HG02943 (cell line): ENCODE data around the gene CAPN8.

Experiments used
- ATAC-seq: cut with Tn5 transposase; IDR thresholded peaks from one replicate; pipeline ENCODE4 v1.9.1; 2021; ENCODE audit warnings: mild to moderate bottlenecking, low read depth, moderate library complexity; ENCODE audit not compliant: unreplicated experiment

The CAPN8 gene

DNA sequence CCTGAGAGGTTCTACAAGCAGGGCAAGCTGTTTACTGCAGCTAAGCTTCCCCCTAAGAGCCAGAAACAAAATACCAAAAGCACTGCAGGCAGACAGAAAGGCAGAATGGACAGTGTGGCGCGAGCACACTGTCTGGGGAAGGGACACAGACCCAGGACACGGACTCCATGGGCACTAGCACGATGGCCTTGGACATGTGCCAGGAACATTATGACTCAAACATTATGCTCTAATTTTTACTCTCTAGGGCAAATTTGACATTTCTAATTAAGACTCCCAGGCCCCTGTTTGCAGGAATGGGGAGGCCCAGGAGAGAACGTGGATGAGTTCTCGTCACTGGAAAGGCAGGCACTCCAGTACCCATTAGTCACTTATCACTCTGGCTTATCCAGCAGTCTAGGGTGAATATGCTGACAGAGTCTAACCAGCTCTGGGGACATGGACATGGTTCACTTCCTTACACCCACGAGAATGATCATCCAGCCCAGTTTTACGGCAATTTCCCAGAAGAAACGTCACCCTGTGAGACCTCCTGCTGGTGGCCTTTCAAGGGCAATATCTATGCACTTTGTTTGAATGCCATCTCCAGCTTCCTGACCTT is 45.1 kb downstream of the CAPN8 start:
- ATAC-seq: no peak

DNA sequence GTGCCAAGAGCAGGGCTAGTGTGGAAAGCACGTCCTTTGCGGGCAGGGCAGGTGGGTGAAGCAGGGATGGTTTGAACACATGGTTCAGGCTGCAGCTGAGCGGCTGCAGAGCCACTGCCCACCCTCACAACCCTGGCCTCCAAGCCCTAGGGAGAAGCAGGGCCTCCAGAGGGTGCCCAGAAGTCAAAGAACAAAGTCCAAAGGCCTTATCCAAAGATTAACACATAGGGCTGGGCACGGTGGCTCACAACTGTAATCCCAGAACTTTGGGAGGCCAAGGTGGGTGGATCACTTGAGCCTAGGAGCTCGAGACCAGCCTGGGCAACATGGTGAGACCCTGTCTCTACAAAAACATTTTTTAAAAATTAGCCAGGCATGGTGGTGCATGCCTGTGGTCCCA is 46.8 kb downstream of the CAPN8 start:
- no peak for ATAC-seq

- ATAC-seq: no peak
These were observed 48.0 kb downstream of the CAPN8 start for GRCh38 chr1:223617323-223618070.

DNA sequence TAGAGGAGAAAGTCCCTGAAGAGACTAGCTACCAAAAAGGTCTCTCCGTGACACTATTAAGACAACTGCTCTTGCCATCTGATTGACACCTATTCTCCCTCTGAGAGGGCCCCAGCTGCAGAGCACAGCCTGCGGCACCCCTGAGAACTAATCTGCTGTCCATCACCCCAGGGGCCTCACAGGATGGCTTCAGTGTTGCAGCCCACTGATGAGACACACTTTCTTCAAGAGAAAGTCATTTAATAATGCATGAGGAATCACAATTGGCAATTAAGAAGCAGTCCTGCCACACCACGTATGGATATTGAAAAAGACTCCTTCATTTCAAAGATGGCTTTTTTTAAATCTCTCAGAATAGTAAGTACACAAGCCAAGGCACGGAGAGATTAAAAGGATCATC is 48.9 kb downstream of the CAPN8 start:
- ATAC-seq: no peak

DNA sequence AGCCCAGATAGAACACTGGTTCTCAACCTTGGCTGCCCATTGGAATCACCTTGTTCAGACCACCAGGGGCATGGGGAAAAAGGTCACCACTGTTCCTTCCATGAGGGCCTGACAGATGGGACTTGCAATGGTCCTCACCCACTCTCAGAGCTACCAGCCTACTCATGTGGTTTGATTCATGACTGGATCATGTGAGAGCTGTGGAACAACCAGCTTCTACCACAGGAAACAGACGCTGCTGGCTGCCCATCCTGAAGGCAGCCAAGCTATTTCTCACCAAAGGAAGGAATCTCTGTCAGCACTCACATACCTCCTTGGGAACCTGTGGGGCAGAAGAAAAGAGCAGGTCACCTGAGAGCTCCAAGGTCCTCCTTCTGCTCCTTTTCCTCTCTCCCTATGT is 53.6 kb downstream of the CAPN8 start:
- no peak for ATAC-seq

DNA sequence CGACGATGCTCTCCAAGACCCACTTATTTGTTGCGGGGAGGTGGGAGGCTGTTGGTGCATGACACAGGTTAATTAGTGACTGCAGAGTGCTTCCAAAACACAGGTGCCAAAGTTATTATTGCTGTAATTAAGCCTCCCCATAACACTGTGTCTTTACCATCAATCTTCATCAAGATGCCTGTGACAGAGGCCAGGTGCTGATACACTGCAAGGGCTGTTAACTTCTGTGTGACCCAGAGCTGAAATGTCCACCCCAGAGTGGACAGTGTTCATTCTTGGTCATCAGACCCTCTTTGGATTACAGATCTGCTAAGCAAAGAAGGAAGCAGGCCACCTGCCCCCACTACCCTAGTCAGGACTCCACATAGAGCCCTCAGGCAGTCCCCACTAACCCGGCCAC is 55.5 kb downstream of the CAPN8 start:
- no peak for ATAC-seq

DNA sequence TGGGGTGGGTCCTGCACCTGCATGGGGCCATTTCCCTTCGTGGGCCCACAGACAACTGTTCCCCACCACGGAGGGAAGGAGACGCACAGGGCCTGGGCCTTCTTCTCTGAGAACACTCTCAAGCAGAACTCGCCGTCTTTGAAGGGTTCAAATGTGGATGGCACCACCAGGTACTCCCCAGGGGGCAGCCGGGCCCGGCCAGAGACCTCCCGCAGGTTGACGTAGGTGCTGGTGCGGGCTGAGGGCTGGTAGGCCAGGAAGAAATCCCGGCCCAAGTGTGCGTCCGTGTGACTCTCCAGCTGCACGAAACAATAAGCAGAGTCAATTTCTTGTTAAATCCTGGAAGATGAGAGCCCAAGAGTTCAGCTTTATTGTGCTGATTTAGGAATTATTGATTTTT is 56.4 kb downstream of the CAPN8 start:
- no peak for ATAC-seq

DNA sequence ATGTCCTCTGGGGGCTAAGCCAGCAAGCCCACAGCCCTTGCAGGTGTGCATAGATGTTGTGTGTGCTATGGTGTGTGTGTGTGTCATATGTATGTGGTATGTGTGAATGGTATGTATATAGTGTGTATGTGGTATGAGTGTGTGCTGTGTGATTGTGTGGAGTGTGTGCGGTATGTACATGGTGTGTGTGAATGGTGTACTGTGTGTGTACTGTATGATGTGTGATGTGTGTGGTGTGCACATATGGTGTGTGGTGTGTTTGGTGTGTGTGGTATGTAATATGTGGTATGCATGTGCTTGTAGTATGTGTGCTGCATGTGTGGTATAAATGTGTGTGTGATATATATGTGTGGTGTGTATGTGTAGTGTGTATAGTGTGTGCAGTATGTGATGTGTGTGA is 107.0 kb downstream of the CAPN8 start:
- ATAC-seq: no peak

GRCh38 chr1:223557130-223557475 is 108.4 kb downstream of the CAPN8 start:
- ATAC-seq: no peak

GRCh38 chr1:223556414-223557129 is 108.9 kb downstream of the CAPN8 start:
- peak; percentile 71 for ATAC-seq

DNA sequence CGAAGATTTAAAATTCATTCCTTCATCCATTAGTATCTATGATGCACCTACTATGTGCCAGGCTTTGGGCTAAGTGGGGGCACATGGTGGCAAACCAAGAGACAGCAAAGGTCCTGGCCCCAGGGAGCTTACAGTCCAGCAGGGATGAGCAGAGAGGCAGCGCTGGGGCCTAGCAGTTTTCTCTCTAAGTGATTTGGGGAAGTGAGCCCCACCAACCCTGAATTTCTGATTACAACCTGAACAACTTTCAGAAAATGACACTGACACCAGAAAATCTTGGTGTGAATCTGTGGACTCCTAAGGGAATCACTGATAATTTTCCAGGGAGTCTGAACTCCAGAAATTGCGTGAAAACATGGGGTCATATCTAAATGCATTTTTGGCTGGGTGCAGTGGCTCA is 111.5 kb downstream of the CAPN8 start:
- ATAC-seq: no peak

GRCh38 chr1:223551610-223552009 is 113.9 kb downstream of the CAPN8 start:
- ATAC-seq: no peak

GRCh38 chr1:223549740-223550139 is 115.8 kb downstream of the CAPN8 start:
- no peak for ATAC-seq

DNA sequence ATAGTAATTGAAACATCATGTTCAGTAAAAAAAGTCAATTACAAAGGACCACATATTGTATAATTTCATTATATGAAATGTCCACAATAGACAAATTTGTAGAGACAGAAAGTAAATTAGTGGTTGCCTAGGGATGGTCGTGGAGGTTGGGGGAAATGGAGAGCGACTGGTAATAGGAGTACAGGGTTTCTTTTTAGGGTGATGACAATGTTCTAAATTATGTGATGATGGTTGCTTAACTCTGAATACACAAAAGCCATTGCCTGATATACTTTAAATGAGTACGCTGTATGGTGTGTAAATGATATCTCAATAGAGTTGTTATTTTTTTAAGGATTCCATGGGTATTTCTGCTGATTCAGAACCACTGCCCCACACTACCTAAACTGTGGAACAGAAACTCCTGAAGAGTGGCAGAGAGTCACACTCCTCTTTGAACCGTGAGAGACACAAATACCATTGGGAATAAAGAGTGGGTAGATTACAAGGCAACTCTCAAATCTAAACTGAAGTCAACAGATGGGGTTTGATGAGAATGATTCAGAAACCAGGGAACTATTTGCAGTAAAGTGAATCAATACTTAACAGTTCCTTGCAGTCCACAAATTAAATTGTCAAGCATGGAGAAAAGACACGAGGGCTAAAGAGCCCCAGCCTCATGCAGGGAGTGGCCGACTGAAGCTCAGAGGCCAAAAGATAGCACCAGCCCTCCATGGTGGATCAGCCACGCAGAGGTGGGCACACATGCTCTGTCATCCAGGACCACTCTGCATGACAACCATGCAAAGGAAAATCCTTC is 118.0 kb downstream of the CAPN8 start:
- ATAC-seq: no peak

GRCh38 chr1:223545343-223545742 is 120.2 kb downstream of the CAPN8 start:
- ATAC-seq: no peak

- ATAC-seq: no peak
These were observed 121.9 kb downstream of the CAPN8 start for GRCh38 chr1:223543560-223543959.

DNA sequence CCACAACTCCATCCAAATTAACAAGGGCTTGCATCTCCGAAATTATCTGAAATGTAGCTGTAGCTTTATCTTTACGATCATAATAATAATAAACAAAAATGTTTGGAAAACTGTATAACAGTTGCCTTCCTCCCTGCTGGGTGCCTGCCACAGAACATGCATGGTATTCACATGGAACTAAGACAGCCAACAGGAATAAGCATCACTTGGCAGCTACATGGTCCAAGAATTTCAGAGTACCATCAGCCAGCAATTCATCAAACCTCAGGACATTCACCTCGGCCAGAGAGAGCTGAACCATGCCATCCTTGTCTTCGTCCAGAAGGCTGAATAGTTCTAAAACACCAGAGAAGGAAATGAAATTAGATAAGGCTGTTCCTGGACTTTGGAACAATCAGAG is 122.7 kb downstream of the CAPN8 start:
- ATAC-seq: no peak

DNA sequence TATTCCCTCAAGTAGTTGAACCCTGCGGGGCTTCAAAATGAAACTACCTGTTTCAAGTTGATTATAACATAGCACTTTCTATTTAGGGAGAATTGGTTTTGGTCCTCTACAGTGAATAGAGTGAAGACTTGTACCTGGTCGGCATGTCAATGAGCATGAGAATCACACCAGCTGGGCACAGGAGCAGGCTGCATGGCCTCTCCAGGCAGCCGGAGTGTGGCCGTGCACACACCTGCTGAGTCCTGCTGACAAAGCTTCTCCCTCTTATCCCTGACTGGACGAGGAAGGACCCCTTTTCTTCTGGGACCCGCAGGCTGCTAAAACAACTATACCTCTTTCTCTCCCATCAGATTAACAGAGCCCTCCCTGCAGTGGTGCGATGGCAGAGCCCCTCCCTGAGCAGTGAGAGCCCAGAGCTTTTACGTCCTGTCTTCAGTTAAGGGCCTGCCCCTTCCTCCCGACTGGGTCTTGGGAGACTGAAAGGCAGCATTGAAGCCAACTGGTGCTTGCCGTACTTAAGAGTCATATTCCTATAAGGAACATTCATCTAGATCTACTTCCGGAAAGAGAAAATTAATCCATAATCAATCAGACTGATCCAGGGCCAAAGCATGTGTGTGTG is 124.9 kb downstream of the CAPN8 start:
- no peak for ATAC-seq

GRCh38 chr1:223539750-223540149 is 125.8 kb downstream of the CAPN8 start:
- no peak for ATAC-seq

DNA sequence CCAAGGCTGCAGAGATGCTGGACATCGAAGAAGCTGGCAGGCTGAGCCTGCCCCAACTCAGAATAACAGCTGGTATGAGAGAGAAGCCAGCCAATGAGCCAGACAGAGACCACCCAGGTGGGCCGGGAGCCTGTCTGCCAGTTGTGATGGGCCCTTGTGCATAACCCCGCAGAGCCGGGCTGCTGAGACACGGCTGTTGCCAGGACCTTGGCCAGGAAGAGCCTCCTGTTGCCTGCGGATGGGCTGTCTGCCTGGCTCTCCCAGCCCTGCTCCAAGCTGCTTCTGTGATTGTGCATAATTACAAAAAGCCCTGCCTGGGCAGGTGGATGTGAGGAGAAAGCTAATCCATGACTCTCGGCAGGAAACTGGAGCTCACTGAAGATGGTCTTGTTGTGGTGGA is 126.5 kb downstream of the CAPN8 start:
- ATAC-seq: no peak

- ATAC-seq: no peak
These were observed 130.2 kb downstream of the CAPN8 start for GRCh38 chr1:223535319-223535718.
